Naive thymus-derived CD4-positive, alpha-beta T cell (primary cell): ENCODE measurements around the gene PSMB11. TPM values are rescaled to one million over a fixed set of nuclear protein-coding genes. Genes with fewer than 3 reads are reported as not detected.

ENCODE experiments used
- ATAC-seq: fragments of 150-1000 bp; cut with Tn5 transposase; 2 replicates; pipeline ENCODE4 v1.10.0; 2021; ENCODE audit warnings: mild to moderate bottlenecking, moderate library complexity
- CTCF ChIA-PET: fragments of 350-600 bp; sonication (Branson Sonifier 250); formaldehyde crosslinking; loops from one replicate; lab custom pipeline; 2021; ENCODE audit warnings: antibody characterized with exemption; lab: Charles Lee
- POLR2A ChIA-PET: fragments of 350-600 bp; sonication (Branson Sonifier 250); formaldehyde crosslinking; loops from one replicate; lab custom pipeline; 2021; ENCODE audit warnings: antibody characterized with exemption, inconsistent platforms; lab: Charles Lee
- DNase-seq, 9 donors: peaks; one replicate each; pipeline versions ENCODE4 v3.0.0 to v3.0.0-alpha.2; 2020 to 2022; ENCODE audit warnings: mixed read lengths in 1 of 9
- H3K27ac ChIP-seq: one replicate; pipeline ENCODE4 v1.7.0; 2013; ENCODE audit warnings: mild to moderate bottlenecking, low read depth, low read length, moderate library complexity
- H3K27me3 ChIP-seq, 2 donors: one replicate each; pipeline ENCODE4 v1.7.0; 2013; ENCODE audit warnings: low read length in 2 of 2, mild to moderate bottlenecking in 2 of 2, moderate library complexity in 2 of 2; ENCODE audit not compliant: control insufficient read depth in 2 of 2, insufficient read depth in 2 of 2
- H3K36me3 ChIP-seq, 3 experiments: 1 replicate in 2 of 3; 2 replicates in 1 of 3; pipeline ENCODE4 v1.7.0; 2013; ENCODE audit warnings: low read length in 3 of 3, mild to moderate bottlenecking in 3 of 3, moderate library complexity in 1 of 3; ENCODE audit not compliant: insufficient read depth in 3 of 3, control insufficient read depth in 2 of 3
- H3K4me1 ChIP-seq, 2 donors: one replicate each; pipeline ENCODE4 v1.7.0; 2013; ENCODE audit warnings: low read length in 2 of 2, mild to moderate bottlenecking in 2 of 2, moderate library complexity in 1 of 2; ENCODE audit not compliant: control insufficient read depth in 2 of 2, insufficient read depth in 2 of 2
- H3K4me3 ChIP-seq: 2 replicates; pipeline ENCODE4 v1.7.0; 2013; ENCODE audit warnings: mild to moderate bottlenecking, low read length
- H3K9me3 ChIP-seq, 3 experiments: 1 replicate in 2 of 3; 2 replicates in 1 of 3; pipeline ENCODE4 v1.7.0; 2013; ENCODE audit warnings: low read length in 3 of 3; ENCODE audit not compliant: control insufficient read depth in 2 of 3
- H3K27ac Mint-ChIP-seq, 9 donors: one replicate each; pipeline ENCODE4 v1.8.0; 2020 to 2022; ENCODE audit warnings: mixed read lengths in 9 of 9, mild to moderate bottlenecking in 8 of 9, moderate library complexity in 5 of 9, inconsistent platforms in 2 of 9
- H3K27me3 Mint-ChIP-seq, 5 donors: one replicate each; pipeline ENCODE4 v1.8.0; 2021 to 2022; ENCODE audit warnings: mixed read lengths in 5 of 5, mild to moderate bottlenecking in 1 of 5
- H3K36me3 Mint-ChIP-seq, 5 donors: one replicate each; pipeline ENCODE4 v1.8.0; 2020 to 2022; ENCODE audit warnings: mixed read lengths in 5 of 5, mild to moderate bottlenecking in 3 of 5, inconsistent platforms in 1 of 5
- H3K4me1 Mint-ChIP-seq, 7 donors: one replicate each; pipeline ENCODE4 v1.8.0; 2020 to 2022; ENCODE audit warnings: mixed read lengths in 7 of 7, mild to moderate bottlenecking in 3 of 7, inconsistent platforms in 1 of 7
- H3K4me3 Mint-ChIP-seq, 10 donors: one replicate each; pipeline ENCODE4 v1.8.0; 2020 to 2022; ENCODE audit warnings: mild to moderate bottlenecking in 10 of 10, mixed read lengths in 10 of 10, moderate library complexity in 6 of 10, inconsistent platforms in 2 of 10
- H3K9me3 Mint-ChIP-seq, 11 donors: one replicate each; pipeline ENCODE4 v1.8.0; 2020 to 2022; ENCODE audit warnings: mixed read lengths in 11 of 11, mild to moderate bottlenecking in 4 of 11, inconsistent platforms in 1 of 11, moderate library complexity in 1 of 11
- intact Hi-C, 2 donors: fragments of 100-400 bp; cut with micrococcal nuclease; formaldehyde crosslinking; loops; one replicate each; pipeline ENCODE4 v1.15.1; 2023
- polyA plus RNA-seq, 2 donors: library from polyadenylated mRNA; unstranded; fragments of 300-500 nt; fragmentation: Illumina TruSeq; gene quantifications; one replicate each; pipeline ENCODE4 v1.2.3, GENCODE V29; 2021
- total RNA-seq, 6 experiments: library from RNA in 5 of 6; stranded (reverse) in 5 of 6; gene quantifications; 1 replicate in 5 of 6; 2 replicates in 1 of 6; pipeline ENCODE4 v1.2.3 and lab custom pipeline; 2021 to 2026

PSMB11 gene
- total and polyA plus RNA-seq, 7 experiments from 2014 or later = 0.32 to 1.2 (median 0.69) TPM; not detected in 1

GRCh38 chr14:23093104-23093503 is 51.1 kb downstream of the PSMB11 start:
- intact Hi-C loops = loop anchor here (10.0 kb wide), 3 partner anchors 462 to 1052 kb away; partner anchors contain the start of genes DCAF11 (in 2 of the 2), NRL (in 2 of the 2), EMC9 (in 1 of the 2) and PSME2 (in 1 of the 2)
- Histone ChIP-seq H3K9me3 (no peaks in the 10 kb centered on the region), H3K27me3 (no peaks in the 10 kb centered on the region), H3K36me3 (peaks cover 21 to 53% (median 26%) of the 10 kb centered on the region in 3 experiments), H3K4me3 (peak overlapping the region; percentile 88), H3K27ac (peak overlapping the region; percentile 97), H3K4me1 (peaks cover 26 to 30% of the 10 kb centered on the region in 2 donors)
- POLR2A ChIA-PET = interaction anchor here (1.2 to 3.6 kb wide), 2 partner anchors 16 to 24 kb away, joined by 3 to 20 read pairs; no protein-coding TSS in a partner anchor
- H3K27ac Mint-ChIP-seq = peak overlapping the region in 2 of 9 donors; percentile 8 to 62
- DNase-seq (no peak), ATAC-seq (no peak)
- no peaks in the 10 kb centered on the region for H3K27me3 Mint-ChIP-seq
- peak overlapping the region in 5 of 10 donors; percentile 39 to 67 (median 50) for H3K4me3 Mint-ChIP-seq
- H3K9me3 Mint-ChIP-seq = peaks cover 0 to 2% (median 0%) of the 10 kb centered on the region in 11 donors
- peaks cover 7 to 41% (median 27%) of the 10 kb centered on the region in 5 donors for H3K36me3 Mint-ChIP-seq
- CTCF ChIA-PET = interaction anchor here (0.6 to 1.2 kb wide), 2 partner anchors 24 to 386 kb away, joined by 3 to 4 read pairs; no protein-coding TSS in a partner anchor
- peaks cover 20 to 55% (median 36%) of the 10 kb centered on the region in 7 donors for H3K4me1 Mint-ChIP-seq

DNA sequence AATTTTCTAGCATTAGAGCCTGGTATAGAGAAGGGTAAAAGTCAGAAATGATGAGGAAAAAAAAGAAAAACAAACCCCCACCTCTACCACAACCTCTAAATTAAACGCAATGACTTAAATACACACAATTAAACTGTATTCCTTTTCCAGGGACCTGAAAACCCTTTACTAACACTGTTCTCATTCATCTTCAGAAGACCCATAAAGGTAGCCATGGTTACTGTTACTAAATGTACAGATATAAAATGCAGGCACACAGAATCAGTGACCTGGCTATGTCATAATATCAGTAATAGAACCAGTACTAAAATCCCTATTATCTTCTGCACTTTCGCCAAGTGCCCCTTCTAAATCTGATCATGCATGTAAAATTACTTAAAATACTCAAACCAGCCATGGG is 51.5 kb downstream of the PSMB11 start:
- peaks cover 26 to 32% of the 10 kb centered on the region in 2 donors for H3K4me1 ChIP-seq
- CTCF ChIA-PET = interaction anchor here (0.7 to 3.2 kb wide), 4 partner anchors 15 to 26 kb away, joined by 3 to 25 read pairs (median 20); partner anchors contain the start of gene CEBPE
- no peaks in the 10 kb centered on the region for H3K27me3 ChIP-seq
- no peaks in the 10 kb centered on the region for H3K27me3 Mint-ChIP-seq
- peaks cover 0 to 2% (median 0%) of the 10 kb centered on the region in 11 donors for H3K9me3 Mint-ChIP-seq
- peaks cover 21 to 52% (median 28%) of the 10 kb centered on the region in 3 experiments for H3K36me3 ChIP-seq
- peak overlapping the region in 3 of 10 donors; percentile 39 to 61 (median 41) for H3K4me3 Mint-ChIP-seq
- no peaks in the 10 kb centered on the region for H3K9me3 ChIP-seq
- H3K4me1 Mint-ChIP-seq = peaks cover 17 to 58% (median 39%) of the 10 kb centered on the region in 7 donors
- intact Hi-C loops = loop anchor here (10.0 kb wide), 3 partner anchors 461 to 1051 kb away; partner anchors contain the start of genes DCAF11 (in 2 of the 2), NRL (in 2 of the 2), EMC9 (in 1 of the 2) and PSME2 (in 1 of the 2)
- peaks cover 7 to 42% (median 27%) of the 10 kb centered on the region in 5 donors for H3K36me3 Mint-ChIP-seq
- peak overlapping the region; percentile 97 for H3K27ac ChIP-seq
- DNase-seq (no peak), ATAC-seq (no peak)
- H3K27ac Mint-ChIP-seq = peak overlapping the region in 1 of 9 donors; percentile 32
- peak overlapping the region; percentile 88 for H3K4me3 ChIP-seq
- POLR2A ChIA-PET = interaction anchor here (0.9 to 5.1 kb wide), 10 partner anchors 8 to 269 kb away, joined by 3 to 75 read pairs (median 16); partner anchors contain the start of genes CEBPE and RBM23

Other genes with a start within 250 kb of the PSMB11 start
- 10 to 100 TPM in 1 of 5 experiments, 1 to 10 TPM in 4; 1.1 to 71.1 (median 2.7) TPM for gene SLC7A7, start 226.8 kb upstream of the PSMB11 start, total RNA-seq
- gene SLC7A7, start 226.8 kb upstream of the PSMB11 start, polyA plus RNA-seq = 1 to 10 TPM; 1.1 to 1.4 TPM
- 100 to 1,000 TPM in 1 of 5 experiments, 10 to 100 TPM in 4; 32.9 to 118 (median 48.2) TPM for gene MRPL52, start 212.3 kb upstream of the PSMB11 start, total RNA-seq
- gene MRPL52, start 212.3 kb upstream of the PSMB11 start, polyA plus RNA-seq = 100 to 1,000 TPM; 169 to 189 TPM
- 1 to 10 TPM; 1.8 to 6.6 (median 2.0) TPM for gene MMP14, start 205.6 kb upstream of the PSMB11 start, total RNA-seq
- not detected for gene MMP14, start 205.6 kb upstream of the PSMB11 start, polyA plus RNA-seq
- gene LRP10, start 170.5 kb upstream of the PSMB11 start, total RNA-seq = 10 to 100 TPM; 55.5 to 76.1 (median 72.3) TPM
- gene LRP10, start 170.5 kb upstream of the PSMB11 start, polyA plus RNA-seq = 100 to 1,000 TPM in 1 of 2 donors, 10 to 100 TPM in 1; 68.0 to 103 TPM
- gene REM2, start 159.0 kb upstream of the PSMB11 start, total RNA-seq = 1 to 10 TPM in 4 of 5 experiments, under 1 TPM in 1; 0.97 to 8.6 (median 5.4) TPM
- 1 to 10 TPM in 1 of 2 donors, under 1 TPM in 1; 0.58 to 1.4 TPM for gene REM2, start 159.0 kb upstream of the PSMB11 start, polyA plus RNA-seq
- 100 to 1,000 TPM in 2 of 5 experiments, 10 to 100 TPM in 3; 91.9 to 140 (median 99.1) TPM for gene RBM23, start 123.1 kb upstream of the PSMB11 start, total RNA-seq
- gene RBM23, start 123.1 kb upstream of the PSMB11 start, polyA plus RNA-seq = 10 to 100 TPM; 51.2 to 75.0 TPM
- gene PRMT5, start 112.8 kb upstream of the PSMB11 start, total RNA-seq = 10 to 100 TPM; 24.9 to 82.8 (median 34.2) TPM
- gene PRMT5, start 112.8 kb upstream of the PSMB11 start, polyA plus RNA-seq = 10 to 100 TPM; 61.8 to 64.5 TPM
- 10 to 100 TPM; 27.1 to 50.7 (median 38.8) TPM for gene HAUS4, start 85.1 kb upstream of the PSMB11 start, total RNA-seq
- gene HAUS4, start 85.1 kb upstream of the PSMB11 start, polyA plus RNA-seq = 10 to 100 TPM; 41.3 to 45.0 TPM
- 1 to 10 TPM in 3 of 5 experiments, under 1 TPM in 2; 0.49 to 3.2 (median 1.4) TPM for gene AJUBA, start 59.7 kb upstream of the PSMB11 start, total RNA-seq
- gene AJUBA, start 59.7 kb upstream of the PSMB11 start, polyA plus RNA-seq = 1 to 10 TPM; 1.6 to 2.3 TPM
- gene C14orf93, start 32.1 kb upstream of the PSMB11 start, total RNA-seq = 10 to 100 TPM; 10.9 to 20.5 (median 12.1) TPM
- gene C14orf93, start 32.1 kb upstream of the PSMB11 start, polyA plus RNA-seq = 1 to 10 TPM; 5.7 to 8.1 TPM
- gene PSMB5, start 7.3 kb upstream of the PSMB11 start, total RNA-seq = 10 to 100 TPM; 19.2 to 69.1 (median 32.8) TPM
- 10 to 100 TPM; 53.6 to 74.2 TPM for gene PSMB5, start 7.3 kb upstream of the PSMB11 start, polyA plus RNA-seq
- 1 to 10 TPM; 1.5 to 3.7 (median 2.1) TPM for gene CDH24, start 15.3 kb downstream of the PSMB11 start, total RNA-seq
- under 1 TPM; 0.30 to 0.52 TPM for gene CDH24, start 15.3 kb downstream of the PSMB11 start, polyA plus RNA-seq
- 100 to 1,000 TPM; 222 to 360 (median 301) TPM for gene ACIN1, start 52.9 kb downstream of the PSMB11 start, total RNA-seq
- 10 to 100 TPM in 1 of 2 donors, 1 to 10 TPM in 1; 8.7 to 18.6 TPM for gene ACIN1, start 52.9 kb downstream of the PSMB11 start, polyA plus RNA-seq
- 10 to 100 TPM in 4 of 5 experiments, 1 to 10 TPM in 1; 6.0 to 49.9 (median 43.4) TPM for gene C14orf119, start 53.3 kb downstream of the PSMB11 start, total RNA-seq
- gene C14orf119, start 53.3 kb downstream of the PSMB11 start, polyA plus RNA-seq = 100 to 1,000 TPM in 1 of 2 donors, 10 to 100 TPM in 1; 80.4 to 169 TPM
- gene CIROP, start 62.8 kb downstream of the PSMB11 start, total RNA-seq = not detected
- not detected for gene CIROP, start 62.8 kb downstream of the PSMB11 start, polyA plus RNA-seq
- gene CEBPE, start 77.0 kb downstream of the PSMB11 start, total RNA-seq = 1 to 10 TPM in 3 of 5 experiments, under 1 TPM in 2; 0.19 to 1.7 (median 1.2) TPM
- under 1 TPM; 0.60 to 0.65 TPM for gene CEBPE, start 77.0 kb downstream of the PSMB11 start, polyA plus RNA-seq
- gene SLC7A8, start 141.4 kb downstream of the PSMB11 start, total RNA-seq = 1 to 10 TPM in 4 of 5 experiments, under 1 TPM in 1; 0.36 to 7.7 (median 2.5) TPM
- 1 to 10 TPM; 1.2 to 4.0 TPM for gene SLC7A8, start 141.4 kb downstream of the PSMB11 start, polyA plus RNA-seq
- gene RNF212B, start 195.7 kb downstream of the PSMB11 start, total RNA-seq = not detected
- not detected for gene RNF212B, start 195.7 kb downstream of the PSMB11 start, polyA plus RNA-seq
- 10 to 100 TPM in 3 of 5 experiments, 1 to 10 TPM in 2; 5.2 to 20.4 (median 15.5) TPM for gene HOMEZ, start 243.9 kb downstream of the PSMB11 start, total RNA-seq
- gene HOMEZ, start 243.9 kb downstream of the PSMB11 start, polyA plus RNA-seq = 1 to 10 TPM; 6.9 to 8.6 TPM